K562 (cell line): ENCODE measurements around the gene MATCAP1. TPM values are rescaled to one million over a fixed set of nuclear protein-coding genes. Genes with fewer than 3 reads are reported as not detected.

Source experiments
- ATAC-seq: fragments of 200-7000 bp; cut with Tn5 transposase; 3 replicates; pipeline ENCODE4 v1.9.1; 2020; ENCODE audit warnings: moderate library complexity
- BruUV-seq: library from RNA; stranded (reverse); fragments of 400-500 nt; replicated peaks from 2 replicates; lab custom pipeline; 2021; lab: Mats Ljungman, UMichigan
- CTCF ChIA-PET: fragments of 300-600 bp; formaldehyde crosslinking; extraction: SDS; loops from one replicate; lab custom pipeline; 2021; ENCODE audit warnings: low intra/inter-chr PET ratio; lab: Yijun Ruan, JAX
- POLR2A ChIA-PET: fragments of 300-600, 350-650 bp; sonication (Branson Sonifier 250); formaldehyde crosslinking; extraction: SDS; loops from one replicate; lab custom pipeline; 2021; ENCODE audit warnings: antibody characterized with exemption, inconsistent platforms; lab: Yijun Ruan, JAX
- DNase-seq, 4 experiments: peaks; one replicate each; pipeline versions ENCODE4 v3.0.0 to v3.0.0-alpha.2; 2011 to 2018; ENCODE audit warnings: low spot score in 3 of 4, mixed read lengths in 3 of 4; ENCODE audit errors: extremely low read depth in 1 of 4
- FAIRE-seq: peaks from 2 replicates; lab custom pipeline; 2011; peaks lifted over from hg19 to GRCh38; lab: Jason Lieb, UNC
- H2AFZ ChIP-seq: 2 replicates; pipeline ENCODE4 v1.6.0; 2011; ENCODE audit warnings: low read depth, low read length, control low read depth, inconsistent platforms
- H3K27ac ChIP-seq: fragments of 200-600 bp; 3 replicates; pipeline ENCODE4 v1.8.0; 2011; ENCODE audit warnings: low read depth, mild to moderate bottlenecking, control low read depth, inconsistent platforms, low read length, moderate library complexity, mixed read lengths; ENCODE audit errors: extremely low read depth
- H3K27me3 ChIP-seq, 2 experiments: fragments of 300-600 bp in 1 of 2; 2 replicates in 1 of 2; 3 replicates in 1 of 2; pipeline versions ENCODE4 v1.6.0 to v1.8.0; 2011; ENCODE audit warnings: inconsistent platforms in 2 of 2, low read length in 2 of 2, mild to moderate bottlenecking in 1 of 2, mixed read lengths in 1 of 2, moderate library complexity in 1 of 2; ENCODE audit not compliant: control insufficient read depth in 2 of 2, insufficient read depth in 2 of 2
- H3K36me3 ChIP-seq: fragments of 300-600 bp; 3 replicates; pipeline ENCODE4 v1.8.0; 2011; ENCODE audit warnings: mild to moderate bottlenecking, low read length, inconsistent platforms; ENCODE audit not compliant: control insufficient read depth, insufficient read depth
- H3K4me1 ChIP-seq, 2 experiments: fragments of 200-600 bp in 1 of 2; replicated peaks in 1 of 2; 2 replicates in 1 of 2; 3 replicates in 1 of 2; pipeline versions ENCODE4 v1.5.1 to v1.8.0; 2011; ENCODE audit warnings: inconsistent platforms in 2 of 2, low read length in 2 of 2, mild to moderate bottlenecking in 1 of 2, mixed read lengths in 1 of 2, moderate library complexity in 1 of 2; ENCODE audit not compliant: control insufficient read depth in 2 of 2, insufficient read depth in 2 of 2
- H3K4me2 ChIP-seq: 2 replicates; pipeline ENCODE4 v1.6.1; 2011; ENCODE audit warnings: low read length, control low read depth, inconsistent platforms, mixed read lengths; ENCODE audit not compliant: insufficient read depth
- H3K4me3 ChIP-seq: fragments of 200-600 bp; sonication (generic), shearing (Covaris generic); 2 replicates; pipeline ENCODE4 v1.5.1; 2016; ENCODE audit warnings: control low read depth, inconsistent platforms
- H3K79me2 ChIP-seq: fragments of 200-600 bp; 3 replicates; pipeline ENCODE4 v1.8.0; 2011; ENCODE audit warnings: low read length, inconsistent platforms; ENCODE audit not compliant: control insufficient read depth, insufficient read depth
- H3K9ac ChIP-seq, 2 experiments: 2 replicates each; pipeline versions ENCODE4 v1.6.0 to v1.6.1; 2011; ENCODE audit warnings: low read depth in 2 of 2, low read length in 2 of 2, control low read depth in 1 of 2, inconsistent platforms in 1 of 2, mild to moderate bottlenecking in 1 of 2, mixed read lengths in 1 of 2; ENCODE audit not compliant: insufficient read depth in 1 of 2
- H3K9me1 ChIP-seq: one replicate; pipeline ENCODE4 v1.6.0; 2011; ENCODE audit warnings: inconsistent platforms, mild to moderate bottlenecking, low read length, moderate library complexity; ENCODE audit not compliant: control insufficient read depth, insufficient read depth
- H3K9me3 ChIP-seq: replicated peaks from 2 replicates; pipeline ENCODE4 v1.5.1; 2011; ENCODE audit warnings: low read depth, low read length, inconsistent platforms; ENCODE audit not compliant: control insufficient read depth, insufficient read depth
- H4K20me1 ChIP-seq: replicated peaks from 2 replicates; pipeline ENCODE4 v1.6.1; 2011; ENCODE audit warnings: low read length, inconsistent platforms, mixed read lengths; ENCODE audit not compliant: control insufficient read depth, insufficient read depth
- IRF9 ChIP-seq: fragments of 450-650 bp; IDR thresholded peaks from 2 replicates; pipeline ENCODE4 v1.6.1; 2016; ENCODE audit warnings: missing biosample characterization, missing genetic modification characterization
- JUNB ChIP-seq: fragments of 450-650 bp; formaldehyde crosslinking; conservative IDR thresholded peaks from 2 replicates; pipeline ENCODE4 v1.4.0; 2020; ENCODE audit warnings: mild to moderate bottlenecking
- MAZ ChIP-seq, 2 experiments: fragments of 450-650 bp in 1 of 2; sonication (generic) in 1 of 2; formaldehyde crosslinking; IDR thresholded peaks in 1 of 2; conservative IDR thresholded peaks in 1 of 2; 2 replicates each; pipeline versions ENCODE4 v1.4.0 to v1.5.0; 2020; ENCODE audit warnings: mild to moderate bottlenecking in 1 of 2, missing genetic modification reagents in 1 of 2
- NCOA2 ChIP-seq, 2 experiments: fragments of 450-650 bp; IDR thresholded peaks; 2 replicates each; pipeline ENCODE4 v1.6.1; 2018; ENCODE audit warnings: mild to moderate bottlenecking in 2 of 2, moderate library complexity in 1 of 2; ENCODE audit not compliant: partially characterized antibody in 2 of 2
- RCOR1 ChIP-seq, 2 experiments: IDR thresholded peaks; 2 replicates each; pipeline ENCODE4 v1.6.1; 2012; ENCODE audit warnings: low read depth in 2 of 2, low read length in 2 of 2, borderline replicate concordance in 1 of 2, improper control_type of control experiment in 1 of 2
- USF2 ChIP-seq: sonication (generic); formaldehyde crosslinking; IDR thresholded peaks from 2 replicates; pipeline ENCODE4 v1.5.0; 2020; ENCODE audit warnings: missing genetic modification reagents
- XRCC4 ChIP-seq: IDR thresholded peaks from one replicate; pipeline ENCODE4 v1.6.1; 2011; ENCODE audit not compliant: insufficient read depth, insufficient read length; ENCODE audit errors: extremely low read depth
- ZBTB49 ChIP-seq: sonication (generic); formaldehyde crosslinking; IDR thresholded peaks from 2 replicates; pipeline ENCODE4 v1.8.0; 2022; ENCODE audit warnings: missing genetic modification reagents, mild to moderate bottlenecking, borderline replicate concordance
- ZNF253 ChIP-seq: fragments of 250-450 bp; sonication (Bioruptor Pico); conservative IDR thresholded peaks from 2 replicates; pipeline ENCODE4 v1.6.1; 2021; ENCODE audit warnings: mild to moderate bottlenecking
- ZSCAN32 ChIP-seq: fragments of 450-650 bp; formaldehyde crosslinking; IDR thresholded peaks from 2 replicates; pipeline ENCODE4 v1.4.0; 2020; ENCODE audit warnings: mild to moderate bottlenecking, moderate library complexity
- WGBS: fragments of 100-300 bp; shearing (Covaris generic); methylation state at CpG from one replicate; pipeline ENCODE4 v1.1.6; 2016; ENCODE audit warnings: low coverage, mixed read lengths; ENCODE audit not compliant: insufficient coverage; ENCODE audit errors: missing lambda C conversion rate; 5-methylcytosine and 5-hydroxymethylcytosine counted together
- in situ Hi-C: fragments of 300-500 bp; cut with MboI; formaldehyde crosslinking; loops from 4 replicates; pipeline ENCODE4 v1.15.0; 2018; ENCODE audit warnings: inconsistent platforms, mixed read lengths
- intact Hi-C: fragments of 100-400 bp; cut with micrococcal nuclease; formaldehyde crosslinking; loops from 2 replicates; pipeline ENCODE4 v1.14.2; 2022
- polyA plus RNA-seq, 8 experiments: library from polyadenylated mRNA; depleted of rRNA in 4 of 8; stranded (reverse) in 5 of 8; unstranded in 3 of 8; fragments of >200 nt; fragmentation: Nextera tagmentation in 2 of 8; fragmentation: Illumina TruSeq in 1 of 8; extraction: Ambion mirVana in 2 of 8; extraction: Trizol in 1 of 8; gene quantifications; 2 replicates each; pipeline versions ENCODE4 v1.2.1 to v1.2.3, GENCODE V29; 2011 to 2014; ENCODE audit warnings: inconsistent platforms in 1 of 8, missing spikeins in 1 of 8
- total RNA-seq, 7 experiments: library from RNA; depleted of rRNA in 6 of 7; stranded (reverse); fragments of >200 nt in 6 of 7; fragmentation: Illumina TruSeq in 2 of 7; extraction: Trizol in 2 of 7; gene quantifications; 2 replicates each; pipeline versions ENCODE4 v1.2.1 to v1.2.3, GENCODE V29; 2011 to 2021; ENCODE audit warnings: low replicate concordance in 1 of 7
- TF ChIP-seq, protein P1 (sequence below): fragments of 450-650 bp; IDR thresholded peaks from 2 replicates; pipeline ENCODE4 v1.6.1; 2018; ENCODE audit warnings: mild to moderate bottlenecking, low read depth; ENCODE audit not compliant: partially characterized antibody

The MATCAP1 gene
- total and polyA plus RNA-seq, 9 of the 15 experiments (the other 6 are each of a cell fraction or from before 2014, with no cell fraction given): 3.4 to 20.5 (median 10.3) TPM

- no peak for TF ChIP-seq USF2 (CRISPR knock-in tag)
Observed at GRCh38 chr16:67170168-67170948, 13.4 kb downstream of the MATCAP1 start, which contains the start of gene NOL3 (continued).

GRCh38 chr16:67169642-67170167 is 14.1 kb downstream of the MATCAP1 start:
- no peaks in the 10 kb centered on the region for H3K27me3 ChIP-seq
- peak overlapping the region; percentile 36 for H3K4me3 ChIP-seq
- peak; percentile 42 to 76 (median 55) for DNase-seq
- H3K27ac ChIP-seq: peak overlapping the region; percentile 67
- ATAC-seq: peak; percentile 70
- H3K4me2 ChIP-seq: peak overlapping the region; percentile 92
- H3K9me3 ChIP-seq: no peaks in the 10 kb centered on the region
- ChIA-PET POLR2A (interaction anchor here (0.5 to 1.2 kb wide), 5 partner anchors 9 to 340 kb away, joined by 3 to 5 read pairs (median 4); partner anchors contain the start of gene NAE1), CTCF (no interaction called here)
- H4K20me1 ChIP-seq: no peaks in the 10 kb centered on the region
- peak overlapping the region; percentile 82 for H2AFZ ChIP-seq
- no peaks in the 10 kb centered on the region for H3K9me1 ChIP-seq
- peak overlapping the region; percentile 69 to 79; a peak in 3 of 4 replicates for H3K9ac ChIP-seq
- peaks cover 8% of the 10 kb centered on the region; the same call in 2 of the 3 replicates for H3K36me3 ChIP-seq
- intact Hi-C loops (no loop called here), in situ Hi-C loops (loop anchor here (25.0 kb wide), 1 partner anchor 207 kb away; the partner anchor contains the start of gene CES3)
- no peaks in the 10 kb centered on the region for H3K79me2 ChIP-seq
- FAIRE-seq: peak; percentile 72
- WGBS: 10% methylated on average over 22 of the region's 24 CpGs
- no TSS peak for BruUV-seq
- peaks cover 24 to 67% of the 10 kb centered on the region in 2 experiments; a peak in 4 of 5 replicates for H3K4me1 ChIP-seq
- TF ChIP-seq ZSCAN32 (CRISPR knock-in tag) (peak; percentile 1; the same call in 1 of the 2 replicates), XRCC4 (no peak), RCOR1 (IDR thresholded peaks at IDR 0.05; ENCODE audit: borderline replicate concordance in 1 of 2, low read depth in 2 of 2, low read length in 2 of 2) (0 out of 4 replicates have a peak, but pooled peaks of 1 of the 2 experiments have one; percentile 41), MAZ (CRISPR knock-in tag; conservative IDR thresholded peaks at IDR 0.05 in 1 of 2, IDR thresholded peaks at IDR 0.05 in 1 of 2) (peak in 1 of 2 experiments; percentile 84; a peak in 2 of 4 replicates), ZNF253 (CRISPR knock-in tag) (no peak), IRF9 (tag) (no peak), JUNB (CRISPR knock-in tag) (no peak), NCOA2 (IDR thresholded peaks at IDR 0.05; ENCODE audit: partially characterized antibody in 2 of 2) (no peak), ZBTB49 (no peak)
- TF ChIP-seq, protein P1, sequence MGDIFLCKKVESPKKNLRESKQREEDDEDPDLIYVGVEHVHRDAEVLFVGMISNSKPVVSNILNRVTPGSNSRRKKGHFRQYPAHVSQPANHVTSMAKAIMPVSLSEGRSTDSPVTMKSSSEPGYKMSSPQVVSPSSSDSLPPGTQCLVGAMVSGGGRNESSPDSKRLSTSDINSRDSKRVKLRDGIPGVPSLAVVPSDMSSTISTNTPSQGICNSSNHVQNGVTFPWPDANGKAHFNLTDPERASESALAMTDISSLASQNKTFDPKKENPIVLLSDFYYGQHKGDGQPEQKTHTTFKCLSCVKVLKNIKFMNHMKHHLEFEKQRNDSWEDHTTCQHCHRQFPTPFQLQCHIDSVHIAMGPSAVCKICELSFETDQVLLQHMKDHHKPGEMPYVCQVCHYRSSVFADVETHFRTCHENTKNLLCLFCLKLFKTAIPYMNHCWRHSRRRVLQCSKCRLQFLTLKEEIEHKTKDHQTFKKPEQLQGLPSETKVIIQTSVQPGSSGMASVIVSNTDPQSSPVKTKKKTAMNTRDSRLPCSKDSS: no peak
